ENCODE results near the gene NBL1. TPM values are rescaled to one million over a fixed set of nuclear protein-coding genes. Genes with fewer than 3 reads are reported as not detected.

The NBL1 gene
- total RNA-seq, 1 donor from 2014 or later, result 45.7 TPM

GRCh38 chr1:19645411-19646251 is 1.5 kb downstream of the NBL1 start:
- no peak for DNase-seq (ENCODE audit: low read depth, low spot score)

- no peak for DNase-seq (ENCODE audit: low read depth, low spot score)
These were observed 2.5 kb downstream of the NBL1 start for GRCh38 chr1:19646377-19647319.

GRCh38 chr1:19647643-19648042 is 3.5 kb downstream of the NBL1 start:
- no peak for DNase-seq (ENCODE audit: low read depth, low spot score)

- no peak for DNase-seq (ENCODE audit: low read depth, low spot score)
These were observed 4.1 kb downstream of the NBL1 start for GRCh38 chr1:19648239-19648638.

- no peak for DNase-seq (ENCODE audit: low read depth, low spot score)
These were observed 4.6 kb downstream of the NBL1 start for GRCh38 chr1:19648689-19649088.

- DNase-seq (ENCODE audit: low read depth, low spot score), result no peak
These were observed 6.5 kb downstream of the NBL1 start for GRCh38 chr1:19650416-19651140.

GRCh38 chr1:19651141-19651737 is 7.1 kb downstream of the NBL1 start:
- DNase-seq (ENCODE audit: low read depth, low spot score), result no peak

GRCh38 chr1:19654386-19654785 is 10.3 kb downstream of the NBL1 start:
- DNase-seq (ENCODE audit: low read depth, low spot score), result no peak

- no peak for DNase-seq (ENCODE audit: low read depth, low spot score)
These were observed 11.0 kb downstream of the NBL1 start for GRCh38 chr1:19654886-19655717.

- no peak for DNase-seq (ENCODE audit: low read depth, low spot score)
These were observed 11.6 kb downstream of the NBL1 start for GRCh38 chr1:19655718-19656080.

- DNase-seq (ENCODE audit: low read depth, low spot score), result no peak
These were observed 12.1 kb downstream of the NBL1 start for GRCh38 chr1:19656134-19656779.

GRCh38 chr1:19656780-19657466 is 12.8 kb downstream of the NBL1 start:
- no peak for DNase-seq (ENCODE audit: low read depth, low spot score)

- no peak for DNase-seq (ENCODE audit: low read depth, low spot score)
These were observed 13.4 kb downstream of the NBL1 start for GRCh38 chr1:19657511-19657910.

- DNase-seq (ENCODE audit: low read depth, low spot score), result no peak
These were observed 14.1 kb downstream of the NBL1 start for GRCh38 chr1:19658186-19658585.

GRCh38 chr1:19661721-19662228 is 17.7 kb downstream of the NBL1 start:
- DNase-seq (ENCODE audit: low read depth, low spot score), result no peak

- no peak for DNase-seq (ENCODE audit: low read depth, low spot score)
These were observed 18.2 kb downstream of the NBL1 start for GRCh38 chr1:19662313-19662712.

GRCh38 chr1:19664453-19665185 is 20.5 kb downstream of the NBL1 start, which contains the start of gene HTR6:
TSS of gene HTR6 (plus strand) at chr1:19664875. CDS start at chr1:19665754, 879 bp downstream.
- no peak for DNase-seq (ENCODE audit: low read depth, low spot score)

- no peak for DNase-seq (ENCODE audit: low read depth, low spot score)
These were observed 21.0 kb downstream of the NBL1 start for GRCh38 chr1:19665186-19665495.

Data from pulmonary artery endothelial cell (primary cell).